Cardiac fibroblast (primary cell): Measurements from ENCODE around the gene ZNF236.

Experiments
- DNase-seq, 2 donors: peaks; one replicate each; pipeline versions ENCODE4 v3.0.0 to v3.0.0-alpha.2; 2010; ENCODE audit warnings: low read depth in 2 of 2
- H3K4me3 ChIP-seq, 2 donors: replicated peaks in 1 of 2; 1 replicate in 1 of 2; 2 replicates in 1 of 2; pipeline ENCODE4 v1.5.1; 2011; ENCODE audit warnings: low read depth in 2 of 2, low read length in 2 of 2, mild to moderate bottlenecking in 2 of 2, moderate library complexity in 1 of 2
- CTCF ChIP-seq: IDR thresholded peaks from one replicate; pipeline ENCODE4 v1.5.1; 2011; ENCODE audit warnings: low read depth, mild to moderate bottlenecking, low read length, inconsistent platforms

ZNF236 gene

GRCh38 chr18:76951456-76952247 is 129.3 kb downstream of the ZNF236 start:
- TF ChIP-seq CTCF, result no peak
- no peak overlapping the region for H3K4me3 ChIP-seq
- no peak for DNase-seq

- H3K4me3 ChIP-seq, result no peak overlapping the region
- DNase-seq, result no peak
- TF ChIP-seq CTCF, result no peak
Observed at GRCh38 chr18:76952747-76953146, 130.4 kb downstream of the ZNF236 start.

GRCh38 chr18:76953156-76953555 is 130.8 kb downstream of the ZNF236 start:
- H3K4me3 ChIP-seq, result no peak overlapping the region
- TF ChIP-seq CTCF, result no peak
- peak in 1 of 2 donors; percentile 6 for DNase-seq

- H3K4me3 ChIP-seq, result no peak overlapping the region
- peak in 1 of 2 donors; percentile 63 for DNase-seq
- no peak for TF ChIP-seq CTCF
Observed at GRCh38 chr18:76953583-76954233, 131.4 kb downstream of the ZNF236 start.

GRCh38 chr18:76955524-76956170 is 133.3 kb downstream of the ZNF236 start:
- TF ChIP-seq CTCF, result no peak
- no peak for DNase-seq
- no peak overlapping the region for H3K4me3 ChIP-seq

GRCh38 chr18:76956648-76957047 is 134.3 kb downstream of the ZNF236 start:
- no peak for TF ChIP-seq CTCF
- no peak for DNase-seq

More at GRCh38 chr18:76956648-76957047, 134.3 kb downstream of the ZNF236 start:
- H3K4me3 ChIP-seq, result no peak overlapping the region
